Suppressor macrophage treated with lipopolysaccharide for 1 hour (primary cell): ENCODE results near the gene CTNND2.
"Not testable (repeated sequence)": the region's sequence is repeated elsewhere in the genome, so short reads cannot be mapped to it uniquely, and the experiment has no call there.

Source experiments
- DNase-seq, 3 donors: peaks; one replicate each; pipeline ENCODE4 v3.0.0-alpha.2; 2020 to 2022

Gene CTNND2

DNA sequence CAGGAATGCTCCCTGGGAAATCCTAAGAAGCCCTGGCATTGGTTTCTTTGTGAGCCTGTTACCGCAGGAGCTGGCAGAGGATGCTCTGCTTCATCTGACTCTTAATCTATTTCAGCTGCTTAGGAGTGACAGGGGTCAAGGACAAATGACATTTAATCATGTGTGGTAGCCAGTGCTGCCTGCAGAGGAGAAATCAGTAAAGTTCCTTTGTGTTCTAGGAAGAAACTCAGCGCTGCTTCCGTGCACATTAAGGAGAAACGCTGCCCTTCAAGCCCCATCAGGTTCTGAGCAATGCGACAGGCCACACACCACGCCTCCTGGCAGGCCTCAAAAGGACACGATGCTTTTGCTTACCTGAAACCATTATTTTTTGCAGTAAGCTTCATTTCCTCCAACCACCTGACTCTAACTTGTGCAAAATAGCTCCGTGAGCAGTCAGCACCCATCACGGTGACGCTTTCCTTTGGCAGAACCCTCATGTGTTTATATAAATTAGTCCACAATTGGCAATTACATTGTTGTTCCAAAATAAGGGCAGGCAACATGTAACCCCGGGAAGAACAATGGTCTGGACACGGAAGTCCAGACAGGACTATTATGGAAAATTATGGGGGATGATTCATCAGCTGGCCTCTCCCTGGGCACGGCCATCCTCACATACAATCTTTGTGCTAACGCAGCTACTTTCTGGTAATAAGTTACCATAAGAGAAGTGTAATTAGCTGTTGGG lies 755.3 kb downstream of the CTNND2 start:
- DNase-seq, result no peak

DNA sequence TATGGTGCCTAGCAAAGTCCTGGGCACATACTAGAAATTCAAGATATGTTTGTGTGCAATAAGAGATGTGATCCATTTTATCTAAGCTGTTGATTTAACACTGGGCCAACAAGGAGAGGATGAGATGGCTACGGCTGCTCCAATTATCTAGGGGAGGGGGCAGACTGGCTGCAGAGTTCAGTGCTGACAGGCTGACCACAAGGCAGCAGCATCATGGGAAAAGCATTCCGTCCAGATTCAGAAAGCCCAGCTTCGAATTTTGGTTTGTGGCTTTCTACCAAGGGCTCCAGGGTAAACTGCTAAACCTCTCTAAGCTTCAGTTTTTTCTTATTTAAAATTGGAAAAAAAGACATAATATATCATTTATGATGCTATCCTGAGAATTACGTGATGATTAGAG lies 758.1 kb downstream of the CTNND2 start:
- DNase-seq, result no peak

DNA sequence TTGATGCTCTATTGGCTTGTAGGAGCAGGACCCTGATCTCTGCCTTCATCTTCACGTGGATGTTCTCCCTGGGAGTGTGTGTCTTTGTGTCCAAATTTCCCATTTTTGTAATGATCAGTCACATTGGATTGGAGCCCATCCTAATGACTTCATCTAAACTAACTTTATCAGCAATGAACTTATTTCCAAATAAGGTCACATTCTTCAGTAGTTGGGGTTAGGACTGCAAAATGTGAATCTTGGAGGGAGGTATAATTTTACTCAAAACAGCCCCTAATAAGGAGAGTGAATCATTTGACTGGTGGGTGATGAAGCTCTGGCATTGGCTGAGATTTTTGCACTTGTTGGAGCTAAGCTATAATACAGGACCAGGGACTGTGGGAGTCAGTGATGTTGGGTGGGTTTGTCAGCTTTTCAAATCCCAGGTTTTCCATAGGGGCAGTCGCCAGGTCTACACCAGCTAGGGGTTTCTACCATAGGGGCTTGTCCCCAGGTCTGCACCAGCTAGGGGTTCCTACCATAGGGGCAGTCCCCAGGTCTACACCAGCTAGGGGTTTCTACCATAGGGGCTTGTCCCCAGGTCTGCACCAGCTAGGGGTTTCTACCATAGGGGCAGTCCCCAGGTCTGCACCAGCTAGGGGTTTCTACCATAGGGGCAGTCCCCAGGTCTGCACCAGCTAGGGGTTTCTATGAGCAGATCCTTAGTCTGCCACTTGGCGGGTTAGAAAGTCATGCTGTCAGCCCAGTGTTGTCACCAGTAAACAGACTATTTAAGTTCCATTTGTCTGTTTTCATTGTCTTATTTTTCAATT lies 760.6 kb downstream of the CTNND2 start:
- no peak for DNase-seq

DNA sequence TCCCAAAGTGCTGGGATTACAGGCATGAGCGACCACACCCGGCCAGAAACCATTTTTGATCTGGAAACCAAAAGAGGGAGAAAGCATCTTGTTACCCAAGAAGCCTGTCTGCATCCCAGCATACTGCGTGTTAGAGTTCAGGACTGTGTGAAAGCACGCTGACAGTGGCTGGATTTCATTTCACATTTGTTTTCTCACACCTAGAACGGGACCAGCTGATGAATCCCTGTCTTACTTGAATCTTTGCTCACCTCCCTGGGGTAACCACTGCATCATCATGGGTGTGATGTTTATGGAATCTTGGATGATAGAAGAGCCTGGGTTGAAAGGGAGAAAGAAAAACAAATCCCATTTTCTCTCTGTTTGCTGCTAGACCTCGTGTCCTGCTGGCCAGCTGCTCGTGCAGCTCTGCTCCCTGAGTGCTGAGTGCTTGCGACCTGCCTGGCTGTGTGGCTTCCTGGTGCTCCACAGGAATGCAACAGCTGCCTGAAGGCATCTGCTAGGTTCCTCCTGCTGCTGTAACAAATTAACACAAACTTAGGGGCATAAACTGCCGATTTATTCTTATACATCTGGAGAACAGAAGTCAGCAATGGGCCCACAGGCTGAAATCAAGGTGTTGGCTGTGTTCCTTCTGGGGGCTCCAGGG lies 764.9 kb downstream of the CTNND2 start:
- DNase-seq, result no peak

DNA sequence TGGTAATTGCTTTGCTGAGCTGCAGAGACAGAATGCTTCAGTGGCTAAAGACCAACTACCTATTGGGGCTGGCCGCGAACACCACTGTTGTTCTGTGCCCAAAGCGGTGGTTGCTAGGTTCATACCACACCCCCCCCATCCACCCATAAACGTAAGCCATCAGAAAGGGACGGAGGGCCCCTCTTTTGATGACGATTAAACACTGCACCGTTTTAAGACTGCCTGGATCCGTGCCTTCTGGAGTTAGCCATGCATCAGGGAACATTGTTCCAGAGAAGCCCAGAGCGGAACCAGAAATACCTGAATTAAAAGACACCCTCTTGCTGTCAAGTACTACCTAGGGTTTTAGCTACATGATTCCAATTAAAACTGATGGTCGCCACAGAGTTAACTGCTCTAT lies 774.1 kb downstream of the CTNND2 start:
- no peak for DNase-seq

DNA sequence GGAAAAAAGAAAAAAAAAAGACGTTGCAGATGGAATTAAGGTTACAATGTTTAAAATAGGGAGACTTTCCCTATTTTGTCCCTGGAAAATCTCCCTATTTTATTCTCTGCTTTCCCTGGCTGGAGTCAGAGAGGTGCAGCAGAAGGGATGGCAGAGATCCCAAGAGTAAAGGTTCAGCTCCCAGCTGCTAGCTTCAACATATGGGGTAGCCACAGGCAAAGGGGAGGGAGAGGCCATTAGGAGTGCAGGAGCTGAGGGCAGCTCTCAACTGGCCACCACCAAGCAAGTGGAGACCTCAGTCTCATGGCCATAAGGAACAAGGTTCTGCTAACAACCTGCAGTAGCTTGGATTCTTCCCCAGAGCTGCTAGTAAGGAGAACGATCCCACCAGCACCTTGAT lies 776.2 kb downstream of the CTNND2 start:
- no peak for DNase-seq

DNA sequence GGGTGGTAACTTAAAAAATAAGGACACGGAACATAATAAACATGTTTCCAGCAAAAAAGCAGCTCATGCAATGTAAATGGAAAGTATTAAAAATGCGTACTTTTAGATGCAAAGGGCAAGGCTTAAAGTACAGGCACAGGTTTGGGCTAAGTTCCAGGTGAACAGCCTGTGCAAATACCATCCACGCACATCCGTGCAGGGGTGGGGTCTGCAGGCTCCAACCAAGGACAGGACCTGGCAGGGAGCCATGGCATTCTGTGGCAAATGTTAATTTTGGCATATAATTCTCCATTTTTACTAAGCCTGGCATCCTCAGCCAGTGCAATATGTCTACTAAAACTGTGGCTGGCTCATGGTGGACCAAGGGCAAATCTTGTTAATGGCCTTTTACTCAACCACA lies 777.4 kb downstream of the CTNND2 start:
- DNase-seq, result no peak

DNA sequence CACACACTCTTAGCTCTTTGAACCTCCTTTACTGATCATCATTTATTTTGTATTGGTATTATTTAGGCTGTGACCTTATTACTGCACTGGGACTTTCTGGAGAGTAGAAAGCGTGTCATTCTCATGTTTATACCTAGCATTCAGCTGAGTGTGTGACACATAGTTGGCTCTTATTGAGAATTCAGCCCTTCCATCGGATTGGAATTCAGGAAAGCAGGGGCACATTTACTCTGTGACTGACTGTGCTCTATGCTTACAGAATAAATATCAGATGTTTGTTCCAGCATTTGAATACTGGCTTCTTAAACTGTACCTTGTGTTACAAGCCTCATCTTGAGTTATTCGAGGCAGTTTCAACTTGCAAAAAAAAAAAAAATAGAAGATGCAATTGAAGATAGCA lies 782.4 kb downstream of the CTNND2 start:
- no peak for DNase-seq

DNA sequence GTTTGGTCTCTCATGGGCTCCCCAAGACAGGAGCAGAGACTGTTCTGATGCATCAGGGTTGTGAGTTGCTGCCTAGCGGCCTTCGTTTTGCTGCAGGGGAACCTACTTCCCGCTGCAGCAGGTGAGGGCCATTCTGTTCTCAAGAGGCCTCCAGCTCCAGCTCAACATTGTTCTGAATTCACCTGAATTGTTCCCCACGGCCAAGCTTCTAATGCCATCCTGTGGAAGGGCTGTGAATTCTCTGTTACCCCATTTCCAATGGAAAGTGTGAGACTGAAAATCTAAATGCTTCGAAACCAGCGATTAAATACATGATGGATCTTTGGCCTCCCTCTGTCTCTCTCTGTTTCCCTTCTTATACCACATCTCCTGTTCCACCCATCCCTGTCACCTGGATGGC lies 794.1 kb downstream of the CTNND2 start:
- no peak for DNase-seq

DNA sequence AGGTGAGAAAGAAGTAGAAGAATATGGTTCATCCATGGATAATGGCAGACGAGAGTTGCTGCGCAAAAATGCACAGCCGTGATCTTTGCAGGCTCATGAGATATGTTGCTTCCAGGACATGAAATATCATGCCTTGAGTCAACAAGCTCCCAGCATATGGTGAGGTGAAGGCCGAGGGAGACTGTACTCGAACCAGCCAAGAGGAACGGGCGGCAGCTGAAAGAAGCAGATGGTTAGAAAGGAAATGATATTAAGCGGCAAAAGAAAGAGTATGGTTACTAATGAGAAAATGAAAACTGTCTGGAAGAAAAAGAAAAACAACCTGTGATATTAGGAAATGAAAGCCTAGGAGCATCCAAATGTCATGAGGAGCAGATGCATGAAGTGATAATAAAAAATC lies 798.5 kb downstream of the CTNND2 start:
- no peak for DNase-seq

DNA sequence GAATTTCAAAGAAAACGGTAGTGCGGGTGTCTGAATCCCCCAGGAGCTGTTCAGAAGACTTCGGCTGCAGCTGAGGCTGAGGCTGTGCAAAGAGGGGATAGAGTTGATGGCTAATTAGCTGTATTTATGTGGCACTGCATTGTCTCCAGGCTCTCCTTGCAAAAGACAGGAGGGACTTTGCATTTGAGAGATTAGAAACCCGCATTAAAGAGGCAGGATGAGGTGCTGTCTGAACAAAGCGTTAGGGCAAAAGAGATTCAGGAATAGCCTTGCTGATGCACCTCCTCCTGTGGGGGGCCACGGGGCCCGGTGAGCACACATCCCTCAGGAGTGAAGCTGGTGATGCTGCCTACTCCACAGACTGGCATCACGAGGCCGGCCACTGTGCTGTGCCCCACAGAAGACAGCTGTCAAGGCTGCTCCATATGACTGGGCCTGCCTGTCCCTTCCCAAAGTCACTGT lies 799.6 kb downstream of the CTNND2 start:
- DNase-seq, result no peak

DNA sequence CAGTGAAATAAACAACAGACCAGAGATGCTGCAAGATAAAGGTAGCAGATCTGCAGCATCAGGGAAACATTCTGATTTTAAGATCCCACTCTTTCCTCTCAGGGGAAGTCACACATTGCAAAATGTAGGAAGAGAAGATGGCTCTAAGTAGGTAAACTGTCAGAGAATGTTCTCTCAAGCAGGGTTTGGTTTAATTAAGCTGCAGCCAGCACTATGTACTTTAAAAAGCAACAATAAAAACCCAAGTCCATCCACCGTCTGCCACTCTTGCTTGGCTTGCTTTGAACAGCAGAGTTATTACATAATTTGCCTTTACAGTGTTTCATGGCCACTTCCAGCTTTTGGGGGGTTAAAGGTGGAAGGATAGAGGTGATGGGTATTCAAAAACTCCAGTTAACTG lies 800.0 kb downstream of the CTNND2 start:
- no peak for DNase-seq

DNA sequence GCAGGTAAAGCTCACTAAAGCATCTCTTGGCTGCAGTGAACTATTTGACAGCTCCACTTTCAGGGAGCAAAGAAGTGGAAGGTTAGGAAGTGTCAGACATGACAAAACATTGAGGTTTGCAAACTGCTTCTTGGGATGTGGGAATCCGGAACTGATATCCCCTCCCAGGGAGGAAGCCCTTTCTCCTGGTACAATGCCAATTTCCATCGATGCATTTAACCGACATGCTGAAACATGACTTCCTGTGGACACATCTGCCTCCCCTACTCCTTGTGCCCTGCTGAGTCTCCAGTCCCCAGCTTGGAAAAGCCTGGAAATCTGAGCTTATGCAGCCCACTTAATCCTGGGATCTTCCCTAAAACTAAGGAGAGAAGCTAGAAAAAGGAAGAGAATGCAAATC lies 820.1 kb downstream of the CTNND2 start:
- no peak for DNase-seq

DNA sequence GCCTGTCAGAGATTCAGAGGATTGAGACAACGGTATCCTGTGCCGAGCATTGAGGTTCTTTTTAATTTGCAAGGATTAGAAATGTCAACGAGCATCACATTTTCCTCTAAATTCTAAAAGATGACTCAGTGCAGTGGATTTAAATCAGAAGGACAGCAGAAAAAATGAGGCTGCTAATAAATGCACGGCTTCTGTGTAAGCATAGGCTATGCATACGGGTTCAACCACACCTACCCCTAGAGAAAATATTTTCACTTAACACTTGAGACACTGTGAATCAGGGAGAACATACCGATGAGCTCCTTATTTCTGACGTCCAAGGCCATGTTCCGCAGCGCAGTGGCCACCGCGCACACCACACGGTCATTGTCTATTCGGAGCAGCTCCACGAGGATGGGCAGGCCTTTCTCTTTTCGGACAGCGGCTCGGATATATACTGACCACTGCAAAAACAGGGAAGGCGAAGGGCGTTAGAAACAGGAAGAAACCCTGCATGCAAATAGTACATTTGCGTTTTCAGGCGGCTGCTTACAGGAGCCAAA lies 821.8 kb downstream of the CTNND2 start:
- DNase-seq, result no peak

DNA sequence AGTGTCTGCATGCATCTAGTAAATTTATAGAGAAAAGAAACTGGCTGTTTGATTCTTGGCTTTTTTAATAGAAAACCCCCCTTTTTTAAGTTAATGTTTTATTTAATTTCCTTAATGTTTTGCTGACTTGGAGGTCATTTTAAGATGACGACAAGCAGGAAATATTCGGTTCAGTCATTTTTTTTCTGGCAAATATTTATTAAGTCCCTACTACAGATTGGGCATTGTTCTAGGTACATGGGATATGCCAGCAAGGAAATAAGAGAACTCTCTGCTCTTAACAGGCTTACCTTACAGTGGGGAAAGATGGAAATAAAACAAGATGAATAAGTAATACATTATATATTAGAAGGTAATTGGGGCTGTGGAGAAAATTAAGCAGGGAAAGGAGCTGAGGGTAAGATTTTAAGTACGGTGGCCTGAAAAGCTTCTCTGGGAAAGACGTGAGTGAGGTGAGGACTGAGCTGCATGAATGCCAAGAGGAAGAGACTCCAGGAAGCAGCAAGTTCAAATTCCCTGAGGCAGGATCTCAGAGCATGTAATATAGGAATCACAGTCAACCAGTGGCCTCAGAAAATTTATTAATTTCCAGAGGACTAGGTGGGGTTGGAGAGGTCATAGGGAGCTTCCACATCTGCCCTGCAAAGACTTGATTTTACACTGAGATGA lies 827.2 kb downstream of the CTNND2 start:
- no peak for DNase-seq

DNA sequence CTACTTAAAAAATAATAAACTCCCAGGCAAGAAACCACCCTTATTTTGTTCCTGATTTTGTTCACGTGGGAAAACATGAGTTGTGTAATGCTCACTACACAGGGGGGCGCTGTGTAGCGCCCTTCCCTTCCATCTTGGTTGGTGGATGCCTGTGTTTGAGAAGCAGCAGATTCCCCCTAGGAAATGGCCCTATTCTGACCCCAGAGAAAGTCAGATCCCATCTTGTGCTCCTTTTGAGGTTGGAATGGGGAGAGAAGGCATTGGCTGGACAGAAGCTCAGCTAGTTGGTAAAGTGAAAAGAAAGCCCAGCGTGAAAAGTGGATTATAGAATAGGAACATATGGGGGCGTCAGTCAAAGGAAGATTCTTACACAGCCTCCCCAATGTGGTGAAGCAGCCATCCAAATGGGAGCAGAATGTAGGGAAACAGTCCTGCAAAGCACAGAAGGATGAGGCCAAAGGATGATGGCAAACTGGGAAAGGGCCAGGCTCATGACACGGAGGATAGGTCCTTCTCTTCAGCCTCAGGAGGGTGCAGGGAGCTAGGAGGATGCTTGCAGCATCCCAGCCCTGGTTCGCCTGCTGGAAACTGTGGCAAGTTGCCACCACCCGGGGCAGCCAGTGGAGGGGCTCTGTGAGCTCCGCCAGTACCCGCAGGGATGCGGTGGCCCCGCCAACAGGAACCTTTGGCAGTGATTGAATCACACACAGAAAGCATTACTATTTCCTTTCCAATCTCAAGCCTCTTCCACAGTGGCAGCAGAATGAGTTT lies 829.0 kb downstream of the CTNND2 start:
- no peak for DNase-seq

DNA sequence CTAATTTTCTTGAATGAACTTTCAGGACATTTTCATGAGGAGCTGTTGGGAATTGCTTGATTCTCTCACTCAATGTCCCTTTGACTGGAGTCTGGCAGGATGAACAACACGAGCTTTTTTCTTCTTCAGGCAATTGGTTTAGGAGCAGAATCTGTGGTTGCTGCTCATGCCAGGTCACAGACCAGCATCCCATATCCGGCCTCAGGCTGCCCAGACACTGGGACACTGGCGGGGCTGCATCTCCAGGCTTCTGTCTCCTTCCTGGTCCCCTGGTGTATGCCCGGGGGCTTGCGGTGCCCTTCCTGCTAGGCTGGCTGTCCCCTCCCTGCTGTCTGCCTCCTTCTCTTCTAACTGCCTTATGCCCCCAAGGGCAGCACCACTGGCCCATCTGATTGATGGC lies 831.7 kb downstream of the CTNND2 start:
- DNase-seq, result no peak

DNA sequence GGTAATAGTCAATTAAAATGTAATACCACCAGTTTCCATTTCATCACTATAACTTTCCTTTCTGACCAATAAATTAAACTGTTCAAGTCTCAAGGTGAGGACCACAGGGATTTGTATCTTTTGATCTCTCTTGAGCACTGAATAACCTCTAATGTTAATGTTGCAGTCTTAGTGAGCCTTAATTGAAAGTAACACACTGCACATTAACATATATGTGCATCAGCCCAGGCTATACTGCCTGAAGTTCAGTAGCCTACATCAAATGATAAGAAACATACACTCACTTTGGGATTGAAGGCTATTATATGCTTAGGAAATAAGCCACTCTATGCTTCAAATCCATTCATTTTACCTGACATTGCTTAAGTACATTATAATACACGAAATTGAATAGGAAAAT lies 832.2 kb downstream of the CTNND2 start:
- no peak for DNase-seq

DNA sequence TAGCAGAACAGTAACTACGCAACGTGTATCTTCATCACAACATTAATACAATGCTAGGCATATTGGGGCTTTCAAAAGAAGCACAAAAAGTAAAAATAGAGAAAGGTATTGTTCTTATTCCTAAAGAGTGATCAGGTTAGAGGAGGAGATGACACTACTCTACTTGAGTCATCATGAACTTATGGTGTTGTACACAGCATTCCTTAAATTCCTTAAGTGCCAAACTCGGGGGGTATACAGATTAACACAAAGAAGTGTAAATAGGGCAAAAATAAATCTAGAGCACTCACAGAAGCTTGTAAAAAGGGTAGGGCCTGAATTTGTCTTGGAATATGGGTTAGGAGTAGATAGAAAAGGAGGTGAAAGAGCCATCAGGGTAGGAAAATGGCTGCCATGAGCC lies 835.2 kb downstream of the CTNND2 start:
- DNase-seq, result no peak

DNA sequence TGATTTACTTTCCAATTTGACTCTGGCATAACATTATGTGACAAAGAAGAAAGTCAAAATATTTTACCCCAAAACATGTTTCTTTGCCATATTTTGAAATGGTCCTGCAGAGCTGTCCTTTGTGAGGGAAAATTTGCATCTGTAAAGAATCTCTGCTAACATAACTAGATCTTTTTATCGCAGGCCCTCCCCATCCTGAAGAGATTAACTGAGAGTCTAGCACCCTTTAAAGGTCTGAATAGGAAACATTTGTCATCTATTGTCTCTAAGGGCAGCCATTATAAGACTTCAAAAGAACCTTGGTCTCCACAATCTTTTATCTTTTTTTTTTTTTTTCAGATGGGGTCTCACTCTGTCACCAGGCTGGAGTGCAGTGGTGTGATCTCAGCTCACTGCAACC lies 838.5 kb downstream of the CTNND2 start:
- not testable (repeated sequence) for DNase-seq

DNA sequence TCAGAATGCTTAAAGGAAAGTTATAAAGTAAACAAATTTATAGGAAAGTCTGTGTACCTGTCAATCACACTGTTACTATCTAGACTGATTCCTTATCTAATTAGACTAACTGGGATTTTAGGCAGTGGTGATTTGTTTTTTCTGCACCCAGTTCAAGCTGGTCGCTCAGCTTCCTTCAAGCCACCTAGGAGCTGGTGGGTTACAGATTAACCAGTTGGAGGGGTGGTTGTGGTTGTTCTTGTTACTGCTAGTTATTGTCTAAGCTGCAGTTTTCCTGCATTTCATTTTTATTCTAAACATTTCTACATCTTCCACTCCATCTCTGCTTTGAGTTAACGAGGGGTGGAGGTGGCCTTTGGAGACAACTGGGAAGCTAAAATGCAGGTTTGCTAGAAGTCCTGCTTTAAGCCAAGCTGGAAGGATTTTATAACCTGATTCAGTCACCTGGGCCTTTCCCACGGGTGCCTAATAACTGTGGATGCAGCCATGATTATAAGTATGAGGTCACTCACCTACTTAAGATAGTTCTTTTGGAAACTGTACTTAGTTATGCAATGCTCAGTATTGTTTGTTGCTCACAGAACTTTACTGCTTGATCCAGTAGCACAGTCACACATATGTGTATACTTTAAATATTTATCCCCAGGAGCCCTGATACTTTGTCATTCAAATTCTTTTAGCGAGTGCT lies 839.3 kb downstream of the CTNND2 start:
- DNase-seq, result no peak

DNA sequence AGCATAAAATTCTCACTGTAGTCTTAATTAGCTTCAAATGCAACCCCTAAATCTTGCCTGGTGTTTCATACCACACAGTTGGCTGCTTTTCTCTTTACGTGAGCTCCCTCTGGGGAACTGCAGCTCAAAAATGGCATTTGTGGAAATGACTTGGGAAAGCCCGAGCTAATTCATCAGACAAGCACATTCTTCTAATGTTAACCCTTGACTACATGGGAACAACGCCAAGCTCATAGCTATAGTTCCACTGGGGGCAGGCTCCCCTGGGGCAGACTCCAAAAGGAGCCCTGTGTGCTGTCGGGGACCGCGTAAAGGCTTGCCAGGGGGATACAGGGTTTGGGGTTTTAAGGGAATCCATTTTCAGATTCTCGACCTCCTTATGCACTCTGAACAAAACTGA lies 841.8 kb downstream of the CTNND2 start:
- no peak for DNase-seq
